ENCODE measurements around the gene DDX3X.
A peak's percentile ranks its signal among the peaks of the same experiment; 100 is the strongest.

- TF ChIP-seq SP1 (IDR thresholded peaks at IDR 0.05) = peak; percentile 51
- TF ChIP-seq CTCF (IDR thresholded peaks at IDR 0.05; ENCODE audit: low read depth, low read length, missing input control) = peak; percentile 8
- no peak for TF ChIP-seq RAD21 (IDR thresholded peaks at IDR 0.05)
- TF ChIP-seq, protein P1, sequence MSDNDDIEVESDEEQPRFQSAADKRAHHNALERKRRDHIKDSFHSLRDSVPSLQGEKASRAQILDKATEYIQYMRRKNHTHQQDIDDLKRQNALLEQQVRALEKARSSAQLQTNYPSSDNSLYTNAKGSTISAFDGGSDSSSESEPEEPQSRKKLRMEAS (IDR thresholded peaks at IDR 0.05) = peak; percentile 6
- TF ChIP-seq HNF4A (conservative IDR thresholded peaks at IDR 0.05) = no peak
- TF ChIP-seq, protein P2, sequence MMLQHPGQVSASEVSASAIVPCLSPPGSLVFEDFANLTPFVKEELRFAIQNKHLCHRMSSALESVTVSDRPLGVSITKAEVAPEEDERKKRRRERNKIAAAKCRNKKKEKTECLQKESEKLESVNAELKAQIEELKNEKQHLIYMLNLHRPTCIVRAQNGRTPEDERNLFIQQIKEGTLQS (IDR thresholded peaks at IDR 0.05) = peak; percentile 64
- TF ChIP-seq YY1 (IDR thresholded peaks at IDR 0.05) = no peak
- TF ChIP-seq TAF1 (conservative IDR thresholded peaks at IDR 0.05) = peak; percentile 99
- peak in 1 of 2 donors; percentile 15 for TF ChIP-seq EGR1 (IDR thresholded peaks at IDR 0.05; ENCODE audit: low read depth in 2 of 2)
These were observed at the start of gene DDX3X for GRCh38 chrX:41333744-41334362.
